Stimulated activated CD8-positive, alpha-beta memory T cell treated with anti-CD3 and anti-CD28 coated beads, Interleukin-15, amount 100 ng/mL, for 24 hours (primary cell): ENCODE data around the gene GSTM5.
"Not testable (repeated sequence)": the region's sequence is repeated elsewhere in the genome, so short reads cannot be mapped to it uniquely, and the experiment has no call there.

Source experiments
- DNase-seq: peaks from one replicate; pipeline ENCODE4 v3.0.0-alpha.2; 2020; ENCODE audit warnings: low read depth

GSTM5 gene

GRCh38 chr1:109697066-109697465 lies 15.0 kb upstream of the GSTM5 start:
- no peak for DNase-seq

- DNase-seq: not testable (repeated sequence)
Measured at GRCh38 chr1:109697861-109698260, 14.2 kb upstream of the GSTM5 start.

GRCh38 chr1:109702940-109703339 lies 9.1 kb upstream of the GSTM5 start:
- not testable (repeated sequence) for DNase-seq

- DNase-seq: no peak
Measured at GRCh38 chr1:109704173-109704572, 7.9 kb upstream of the GSTM5 start.

GRCh38 chr1:109705411-109705810 lies 6.6 kb upstream of the GSTM5 start:
- DNase-seq: no peak

GRCh38 chr1:109708949-109709348 lies 3.1 kb upstream of the GSTM5 start:
- not testable (repeated sequence) for DNase-seq

- DNase-seq: not testable (repeated sequence)
Measured at GRCh38 chr1:109709822-109710221, 2.2 kb upstream of the GSTM5 start.

- no peak for DNase-seq
Measured at GRCh38 chr1:109712321-109712864, 342 bp downstream of the GSTM5 start.

GRCh38 chr1:109713636-109714035 lies 1.6 kb downstream of the GSTM5 start:
- DNase-seq: no peak

- DNase-seq: no peak
Measured at GRCh38 chr1:109714661-109715372, 2.8 kb downstream of the GSTM5 start.

- no peak for DNase-seq
Measured at GRCh38 chr1:109716121-109716520, 4.1 kb downstream of the GSTM5 start.

GRCh38 chr1:109716570-109717090 lies 4.6 kb downstream of the GSTM5 start:
- DNase-seq: no peak

GRCh38 chr1:109717729-109718128 lies 5.7 kb downstream of the GSTM5 start:
- DNase-seq: no peak

- DNase-seq: no peak
Measured at GRCh38 chr1:109718495-109718894, 6.4 kb downstream of the GSTM5 start.

GRCh38 chr1:109719337-109719837 lies 7.3 kb downstream of the GSTM5 start:
- DNase-seq: no peak

- no peak for DNase-seq
Measured at GRCh38 chr1:109721042-109721441, 9.0 kb downstream of the GSTM5 start.

GRCh38 chr1:109721971-109722370 lies 9.9 kb downstream of the GSTM5 start:
- DNase-seq: no peak

- no peak for DNase-seq
Measured at GRCh38 chr1:109722908-109723691, 11.0 kb downstream of the GSTM5 start.

- DNase-seq: no peak
Measured at GRCh38 chr1:109724933-109725332, 12.9 kb downstream of the GSTM5 start.

- DNase-seq: no peak
Measured at GRCh38 chr1:109725510-109725909, 13.5 kb downstream of the GSTM5 start.

GRCh38 chr1:109726007-109726406 lies 14.0 kb downstream of the GSTM5 start:
- no peak for DNase-seq

GRCh38 chr1:109726728-109727373 lies 14.8 kb downstream of the GSTM5 start:
- no peak for DNase-seq
